Measurements from ENCODE around the gene SLAMF6.
"Not testable (repeated sequence)": the region's sequence is repeated elsewhere in the genome, so short reads cannot be mapped to it uniquely, and the experiment has no call there.

SLAMF6 gene

DNA sequence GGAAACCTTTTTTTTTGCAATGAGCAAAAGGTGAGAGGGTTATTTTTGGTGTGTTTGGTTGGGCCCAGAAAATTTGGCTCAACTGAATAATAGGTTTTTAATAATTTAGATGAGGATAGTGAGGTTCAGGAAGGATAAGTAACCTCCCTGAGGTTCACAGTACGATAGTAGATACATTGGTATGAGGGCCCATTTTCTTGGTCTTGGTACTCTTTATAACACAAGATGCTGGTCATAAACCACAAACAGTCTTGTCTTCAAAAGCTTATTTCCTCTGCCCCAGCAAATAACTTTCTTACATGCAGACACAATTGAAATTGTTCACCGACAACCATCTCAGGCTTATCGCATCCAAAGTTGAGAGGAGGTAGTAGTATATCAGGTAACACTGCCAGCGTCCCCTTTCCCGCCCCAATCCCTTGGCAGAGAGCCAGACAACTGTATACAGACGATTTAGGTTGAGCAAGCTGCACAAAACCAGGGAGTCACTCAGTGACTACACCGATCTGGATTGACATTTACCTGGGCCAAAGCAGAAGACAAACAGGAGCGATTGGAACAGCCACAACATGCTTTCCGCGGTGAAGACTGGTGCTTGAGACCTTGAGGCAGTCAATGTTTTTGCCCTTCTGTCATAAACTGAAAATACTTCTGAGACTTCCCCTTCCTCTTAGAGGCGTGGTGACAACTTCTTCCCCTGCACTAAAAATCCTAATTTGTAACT is at the start of gene SLAMF6:
TSS of gene SLAMF6 (minus strand) at position 634 of the 724 bp plus-strand sequence. CDS start at position 571, 63 bp downstream.
- Histone ChIP-seq H3K9me3 (ENCODE audit: control insufficient read depth in 5 of 5, low read length in 5 of 5) (peaks cover 0 to 2% (median 0%) of the 10 kb centered on the region in 5 donors), H3K27ac (ENCODE audit: low read depth, low read length) (no peak within 1 kb of the TSS), H3K9ac (ENCODE audit: low read length in 5 of 5) (no peak within 1 kb of the TSS), H3K36me3 (ENCODE audit: control insufficient read depth in 5 of 5, insufficient read depth in 5 of 5, low read length in 5 of 5) (no peaks in the 10 kb centered on the region), H3K4me3 (ENCODE audit: low read depth in 1 of 5, low read length in 5 of 5) (peak within 1 kb of the TSS in 1 of 5 donors; percentile 25), H3K4me1 (ENCODE audit: control insufficient read depth in 5 of 5, insufficient read depth in 5 of 5, low read length in 5 of 5) (no peaks in the 10 kb centered on the region), H3K27me3 (ENCODE audit: control insufficient read depth in 5 of 5, insufficient read depth in 4 of 5, low read length in 5 of 5) (no peaks in the 10 kb centered on the region)

DNA sequence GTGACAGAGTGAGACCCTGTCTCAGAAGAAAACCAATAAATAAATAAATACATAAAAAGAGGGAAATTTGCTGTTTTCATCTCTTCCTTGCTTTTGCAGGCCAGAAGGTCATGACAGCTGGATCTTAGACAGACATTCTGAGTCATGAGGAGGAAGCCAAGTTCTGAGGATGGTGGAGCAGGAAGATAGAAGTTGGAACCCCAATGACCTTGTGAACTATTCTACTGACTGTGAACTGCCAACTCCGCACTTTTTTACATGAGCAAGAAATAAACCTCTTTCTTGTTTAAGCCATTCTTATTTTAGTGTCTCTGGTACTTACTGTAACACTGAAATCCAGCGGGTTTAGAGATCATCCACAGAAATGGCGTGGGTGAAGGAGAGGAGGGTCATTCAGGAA is 47.8 kb upstream of the SLAMF6 start:
- peaks cover 0 to 32% (median 0%) of the 10 kb centered on the region in 5 donors for H3K4me1 ChIP-seq (ENCODE audit: control insufficient read depth in 5 of 5, insufficient read depth in 5 of 5, low read length in 5 of 5)
- no peaks in the 10 kb centered on the region for H3K27me3 ChIP-seq (ENCODE audit: control insufficient read depth in 5 of 5, insufficient read depth in 4 of 5, low read length in 5 of 5)
- H3K27ac ChIP-seq (ENCODE audit: low read depth, low read length): no peak overlapping the region
- H3K9ac ChIP-seq (ENCODE audit: low read length in 5 of 5): no peak overlapping the region
- no peaks in the 10 kb centered on the region for H3K9me3 ChIP-seq (ENCODE audit: control insufficient read depth in 5 of 5, low read length in 5 of 5)
- H3K36me3 ChIP-seq (ENCODE audit: control insufficient read depth in 5 of 5, insufficient read depth in 5 of 5, low read length in 5 of 5): no peaks in the 10 kb centered on the region
- H3K4me3 ChIP-seq (ENCODE audit: low read depth in 1 of 5, low read length in 5 of 5): no peak overlapping the region

GRCh38 chr1:160569806-160570205 is 46.8 kb upstream of the SLAMF6 start:
- Histone ChIP-seq H3K4me1 (ENCODE audit: control insufficient read depth in 5 of 5, insufficient read depth in 5 of 5, low read length in 5 of 5) (peaks cover 0 to 28% (median 0%) of the 10 kb centered on the region in 5 donors), H3K27ac (ENCODE audit: low read depth, low read length) (no peak overlapping the region)

DNA sequence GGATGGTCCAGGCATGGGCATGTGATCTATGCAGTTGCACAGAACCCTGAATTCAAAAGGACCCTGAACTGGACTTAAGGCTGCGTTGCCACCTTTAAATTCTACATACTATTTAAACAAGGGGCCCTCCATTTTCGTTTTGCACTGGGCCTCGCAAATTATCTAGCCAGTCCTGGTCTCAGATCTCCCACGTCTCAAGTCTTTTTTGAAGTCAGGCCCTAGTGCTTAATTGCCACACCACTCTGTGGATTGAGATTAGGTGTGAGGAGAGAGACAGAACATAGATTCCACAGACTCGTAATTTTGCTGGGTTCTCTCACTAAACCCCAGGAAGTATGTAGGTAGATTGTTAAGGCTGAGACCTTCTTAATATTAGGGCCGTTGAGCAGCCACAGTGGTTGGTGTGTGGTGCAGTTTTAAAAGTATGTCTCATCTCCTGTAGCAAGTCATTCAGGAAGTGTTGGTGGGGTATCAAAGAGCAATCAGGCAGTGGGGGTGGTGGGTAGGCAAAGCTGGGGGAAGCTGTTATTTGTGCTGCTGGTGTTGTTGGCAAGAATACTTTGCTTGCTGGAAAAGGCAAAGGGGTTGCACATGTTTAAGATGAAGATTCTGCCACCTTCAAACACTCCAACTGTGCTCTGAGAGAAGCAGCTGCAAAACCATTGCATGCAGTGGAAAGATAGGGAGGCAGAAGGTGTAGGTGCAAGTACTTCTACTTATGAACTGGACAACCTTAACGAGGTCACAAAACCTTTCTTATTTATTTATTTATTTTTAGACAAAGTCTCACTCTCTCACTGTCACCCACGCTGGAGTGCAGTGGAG is 45.0 kb upstream of the SLAMF6 start:
- Histone ChIP-seq H3K27ac (ENCODE audit: low read depth, low read length) (no peak overlapping the region), H3K4me1 (ENCODE audit: control insufficient read depth in 5 of 5, insufficient read depth in 5 of 5, low read length in 5 of 5) (peaks cover 0 to 20% (median 2%) of the 10 kb centered on the region in 5 donors), H3K36me3 (ENCODE audit: control insufficient read depth in 5 of 5, insufficient read depth in 5 of 5, low read length in 5 of 5) (no peaks in the 10 kb centered on the region), H3K9ac (ENCODE audit: low read length in 5 of 5) (no peak overlapping the region), H3K9me3 (ENCODE audit: control insufficient read depth in 5 of 5, low read length in 5 of 5) (peaks cover 0 to 5% (median 0%) of the 10 kb centered on the region in 5 donors), H3K27me3 (ENCODE audit: control insufficient read depth in 5 of 5, insufficient read depth in 4 of 5, low read length in 5 of 5) (no peaks in the 10 kb centered on the region), H3K4me3 (ENCODE audit: low read depth in 1 of 5, low read length in 5 of 5) (no peak overlapping the region)

More at GRCh38 chr1:160569806-160570205, 46.8 kb upstream of the SLAMF6 start:
- no peak overlapping the region for H3K9ac ChIP-seq (ENCODE audit: low read length in 5 of 5)
- H3K4me3 ChIP-seq (ENCODE audit: low read depth in 1 of 5, low read length in 5 of 5): no peak overlapping the region
- no peaks in the 10 kb centered on the region for H3K36me3 ChIP-seq (ENCODE audit: control insufficient read depth in 5 of 5, insufficient read depth in 5 of 5, low read length in 5 of 5)
- no peaks in the 10 kb centered on the region for H3K9me3 ChIP-seq (ENCODE audit: control insufficient read depth in 5 of 5, low read length in 5 of 5)
- no peaks in the 10 kb centered on the region for H3K27me3 ChIP-seq (ENCODE audit: control insufficient read depth in 5 of 5, insufficient read depth in 4 of 5, low read length in 5 of 5)

DNA sequence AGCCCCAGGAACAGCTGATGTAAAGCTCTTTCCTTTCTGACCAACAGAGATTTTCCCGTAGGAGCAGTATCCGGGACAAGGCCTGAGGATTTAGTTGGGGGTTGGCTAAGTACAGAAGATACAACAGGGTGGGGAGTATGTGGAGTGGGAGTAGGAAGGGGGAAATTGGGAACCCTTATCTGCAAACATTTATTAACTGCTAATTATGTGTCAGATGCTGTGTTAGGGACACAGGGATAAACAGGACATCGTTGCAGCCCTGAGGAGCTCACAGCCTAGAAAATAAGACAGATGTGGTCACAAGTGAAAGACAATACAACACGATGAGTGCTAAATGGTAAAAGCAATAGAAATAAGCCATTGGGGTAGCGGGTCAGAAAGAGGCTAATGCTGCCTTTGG is 44.3 kb upstream of the SLAMF6 start:
- H3K27me3 ChIP-seq (ENCODE audit: control insufficient read depth in 5 of 5, insufficient read depth in 4 of 5, low read length in 5 of 5): no peaks in the 10 kb centered on the region
- no peak overlapping the region for H3K4me3 ChIP-seq (ENCODE audit: low read depth in 1 of 5, low read length in 5 of 5)
- no peak overlapping the region for H3K27ac ChIP-seq (ENCODE audit: low read depth, low read length)
- H3K9ac ChIP-seq (ENCODE audit: low read length in 5 of 5): no peak overlapping the region
- no peaks in the 10 kb centered on the region for H3K36me3 ChIP-seq (ENCODE audit: control insufficient read depth in 5 of 5, insufficient read depth in 5 of 5, low read length in 5 of 5)
- peaks cover 0 to 5% (median 0%) of the 10 kb centered on the region in 5 donors for H3K9me3 ChIP-seq (ENCODE audit: control insufficient read depth in 5 of 5, low read length in 5 of 5)
- peaks cover 0 to 16% (median 2%) of the 10 kb centered on the region in 5 donors for H3K4me1 ChIP-seq (ENCODE audit: control insufficient read depth in 5 of 5, insufficient read depth in 5 of 5, low read length in 5 of 5)

DNA sequence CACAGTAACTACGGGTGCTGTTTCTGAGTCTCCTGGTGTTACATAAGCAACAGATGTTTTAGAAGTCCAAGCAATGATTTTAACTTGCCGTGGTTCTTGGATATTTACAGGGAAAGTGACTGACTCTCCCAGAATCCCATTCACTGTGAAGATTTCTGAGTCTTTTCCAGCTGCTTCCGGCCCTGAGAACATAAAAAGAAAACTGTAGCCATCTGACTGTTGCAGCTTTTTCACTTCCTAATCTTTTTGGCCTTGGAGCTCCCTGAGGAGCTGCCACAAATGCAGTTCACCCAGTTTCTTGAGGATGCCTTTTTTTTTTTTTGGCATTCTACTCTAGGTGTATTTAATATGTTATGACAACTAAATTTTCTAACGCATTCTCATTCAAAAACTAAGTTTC is 42.5 kb upstream of the SLAMF6 start:
- Histone ChIP-seq H3K9me3 (ENCODE audit: control insufficient read depth in 5 of 5, low read length in 5 of 5) (peaks cover 0 to 5% (median 0%) of the 10 kb centered on the region in 5 donors), H3K36me3 (ENCODE audit: control insufficient read depth in 5 of 5, insufficient read depth in 5 of 5, low read length in 5 of 5) (no peaks in the 10 kb centered on the region), H3K27ac (ENCODE audit: low read depth, low read length) (no peak overlapping the region), H3K4me1 (ENCODE audit: control insufficient read depth in 5 of 5, insufficient read depth in 5 of 5, low read length in 5 of 5) (peaks cover 0 to 9% (median 2%) of the 10 kb centered on the region in 5 donors), H3K27me3 (ENCODE audit: control insufficient read depth in 5 of 5, insufficient read depth in 4 of 5, low read length in 5 of 5) (no peaks in the 10 kb centered on the region), H3K4me3 (ENCODE audit: low read depth in 1 of 5, low read length in 5 of 5) (peak overlapping the region in 3 of 5 donors; percentile 23 to 42 (median 33)), H3K9ac (ENCODE audit: low read length in 5 of 5) (no peak overlapping the region)

GRCh38 chr1:160563230-160563629 is 40.2 kb upstream of the SLAMF6 start:
- not testable (repeated sequence) for H3K4me1 ChIP-seq (ENCODE audit: control insufficient read depth in 5 of 5, insufficient read depth in 5 of 5, low read length in 5 of 5); H3K9ac ChIP-seq (ENCODE audit: low read length in 5 of 5); H3K36me3 ChIP-seq (ENCODE audit: control insufficient read depth in 5 of 5, insufficient read depth in 5 of 5, low read length in 5 of 5); H3K4me3 ChIP-seq (ENCODE audit: low read depth in 1 of 5, low read length in 5 of 5); H3K27me3 ChIP-seq (ENCODE audit: control insufficient read depth in 5 of 5, insufficient read depth in 4 of 5, low read length in 5 of 5); H3K27ac ChIP-seq (ENCODE audit: low read depth, low read length); H3K9me3 ChIP-seq (ENCODE audit: control insufficient read depth in 5 of 5, low read length in 5 of 5)

DNA sequence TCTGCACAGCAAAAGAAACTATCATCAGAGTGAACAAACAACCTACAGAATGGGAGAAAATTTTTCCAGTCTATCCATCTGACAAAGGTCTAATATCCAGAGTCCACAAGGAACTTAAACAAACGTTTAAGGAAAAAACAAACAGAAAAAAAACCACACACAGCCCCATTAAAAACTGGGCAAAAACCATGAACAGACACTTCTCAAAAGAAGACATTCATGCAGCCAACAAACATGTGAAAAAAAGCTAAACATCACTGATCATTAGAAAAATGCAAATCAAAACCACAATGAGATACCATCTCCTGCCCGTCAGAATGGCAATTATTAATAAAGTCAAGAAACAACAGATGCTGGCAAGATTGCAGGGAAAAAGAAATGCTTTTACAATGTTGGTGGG is 39.7 kb upstream of the SLAMF6 start:
- not testable (repeated sequence) for H3K27ac ChIP-seq (ENCODE audit: low read depth, low read length); H3K4me3 ChIP-seq (ENCODE audit: low read depth in 1 of 5, low read length in 5 of 5); H3K4me1 ChIP-seq (ENCODE audit: control insufficient read depth in 5 of 5, insufficient read depth in 5 of 5, low read length in 5 of 5); H3K27me3 ChIP-seq (ENCODE audit: control insufficient read depth in 5 of 5, insufficient read depth in 4 of 5, low read length in 5 of 5); H3K9ac ChIP-seq (ENCODE audit: low read length in 5 of 5); H3K9me3 ChIP-seq (ENCODE audit: control insufficient read depth in 5 of 5, low read length in 5 of 5); H3K36me3 ChIP-seq (ENCODE audit: control insufficient read depth in 5 of 5, insufficient read depth in 5 of 5, low read length in 5 of 5)

- Histone ChIP-seq H3K9me3 (ENCODE audit: control insufficient read depth in 5 of 5, low read length in 5 of 5) (peaks cover 0 to 9% (median 2%) of the 10 kb centered on the region in 5 donors), H3K9ac (ENCODE audit: low read length in 5 of 5) (no peak overlapping the region), H3K27ac (ENCODE audit: low read depth, low read length) (no peak overlapping the region), H3K27me3 (ENCODE audit: control insufficient read depth in 5 of 5, insufficient read depth in 4 of 5, low read length in 5 of 5) (no peaks in the 10 kb centered on the region), H3K4me1 (ENCODE audit: control insufficient read depth in 5 of 5, insufficient read depth in 5 of 5, low read length in 5 of 5) (peaks cover 0 to 3% (median under 1%) of the 10 kb centered on the region in 5 donors), H3K36me3 (ENCODE audit: control insufficient read depth in 5 of 5, insufficient read depth in 5 of 5, low read length in 5 of 5) (no peaks in the 10 kb centered on the region), H3K4me3 (ENCODE audit: low read depth in 1 of 5, low read length in 5 of 5) (no peak overlapping the region)
Measured at GRCh38 chr1:160560806-160561205, 37.8 kb upstream of the SLAMF6 start.

Measured in subcutaneous abdominal adipose tissue (tissue), 5 donors.